ENCODE measurements around the gene DENND11. TPM values are rescaled to one million over a fixed set of nuclear protein-coding genes. Genes with fewer than 3 reads are reported as not detected.

Gene DENND11
- total RNA-seq, 3 donors from 2014 or later = 25.6 to 38.1 (median 28.0) TPM

DNA sequence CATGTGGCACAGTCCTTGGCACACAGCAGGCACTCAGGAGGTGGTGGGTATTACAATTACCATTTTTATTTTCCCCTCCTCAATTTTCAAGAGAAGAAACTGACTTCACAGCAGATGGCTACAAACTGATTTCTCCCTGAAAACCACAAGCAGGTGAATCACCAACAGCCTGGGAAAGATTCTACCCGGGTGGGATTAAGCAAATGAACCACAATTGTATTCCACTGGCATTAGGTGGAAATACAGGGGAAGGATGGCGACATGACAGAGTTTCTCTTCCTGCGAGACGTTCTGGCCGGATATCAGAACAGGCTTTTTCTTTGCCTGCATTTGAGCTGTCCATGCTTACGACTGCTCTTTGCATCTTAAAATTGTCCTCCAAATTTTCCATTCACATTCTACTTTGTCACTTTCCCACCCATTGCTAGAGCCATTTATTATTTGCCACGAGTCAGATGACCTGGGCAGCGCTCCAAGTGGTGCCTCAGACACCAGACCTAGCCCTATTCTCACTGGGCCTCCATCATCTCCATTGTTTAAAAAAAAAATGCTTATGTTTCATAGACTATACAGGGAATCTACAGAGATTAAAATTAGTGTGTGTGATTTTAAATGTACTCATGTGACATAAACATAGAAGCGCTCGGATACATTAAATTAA, 4.6 kb downstream of the DENND11 start:
- intact Hi-C loops (cut with DNase I, micrococcal nuclease) = no loop called here
- TF ChIP-seq, protein P1, sequence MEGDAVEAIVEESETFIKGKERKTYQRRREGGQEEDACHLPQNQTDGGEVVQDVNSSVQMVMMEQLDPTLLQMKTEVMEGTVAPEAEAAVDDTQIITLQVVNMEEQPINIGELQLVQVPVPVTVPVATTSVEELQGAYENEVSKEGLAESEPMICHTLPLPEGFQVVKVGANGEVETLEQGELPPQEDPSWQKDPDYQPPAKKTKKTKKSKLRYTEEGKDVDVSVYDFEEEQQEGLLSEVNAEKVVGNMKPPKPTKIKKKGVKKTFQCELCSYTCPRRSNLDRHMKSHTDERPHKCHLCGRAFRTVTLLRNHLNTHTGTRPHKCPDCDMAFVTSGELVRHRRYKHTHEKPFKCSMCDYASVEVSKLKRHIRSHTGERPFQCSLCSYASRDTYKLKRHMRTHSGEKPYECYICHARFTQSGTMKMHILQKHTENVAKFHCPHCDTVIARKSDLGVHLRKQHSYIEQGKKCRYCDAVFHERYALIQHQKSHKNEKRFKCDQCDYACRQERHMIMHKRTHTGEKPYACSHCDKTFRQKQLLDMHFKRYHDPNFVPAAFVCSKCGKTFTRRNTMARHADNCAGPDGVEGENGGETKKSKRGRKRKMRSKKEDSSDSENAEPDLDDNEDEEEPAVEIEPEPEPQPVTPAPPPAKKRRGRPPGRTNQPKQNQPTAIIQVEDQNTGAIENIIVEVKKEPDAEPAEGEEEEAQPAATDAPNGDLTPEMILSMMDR (IDR thresholded peaks at IDR 0.05) = no peak
- Histone ChIP-seq H3K4me3 (no peak overlapping the region), H3K36me3 (ENCODE audit: low read depth) (no peaks in the 10 kb centered on the region), H3K9me3 (no peaks in the 10 kb centered on the region), H3K4me1 (ENCODE audit: low read depth) (peaks cover 23% of the 10 kb centered on the region)
- ATAC-seq (no peak), DNase-seq (no peak)

DNA sequence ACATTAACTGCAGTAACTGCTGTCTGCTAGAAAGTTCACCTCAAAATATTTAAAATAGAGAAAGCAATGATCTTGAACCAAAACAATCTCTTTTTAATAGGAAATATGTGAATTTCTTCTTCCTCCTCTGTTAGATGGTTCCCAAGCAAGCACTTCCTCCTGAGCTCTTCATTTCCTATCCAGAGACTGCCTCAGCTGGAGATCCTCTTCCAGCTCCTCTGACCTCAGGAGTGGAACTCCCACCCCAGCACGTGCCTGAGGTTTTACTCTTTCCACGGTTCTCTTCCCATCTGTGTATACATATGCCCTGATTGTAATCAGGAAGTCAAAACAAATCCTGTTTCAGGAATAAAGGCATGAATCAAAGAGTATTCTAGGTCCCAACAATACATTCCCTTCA, 5.6 kb downstream of the DENND11 start:
- ATAC-seq (no peak), DNase-seq (no peak)
- no peaks in the 10 kb centered on the region for H3K9me3 ChIP-seq
- TF ChIP-seq, protein P1 (IDR thresholded peaks at IDR 0.05) = no peak
- no peak overlapping the region for H3K4me3 ChIP-seq
- intact Hi-C loops (cut with DNase I, micrococcal nuclease) = no loop called here
- H3K4me1 ChIP-seq (ENCODE audit: low read depth) = peaks cover 23% of the 10 kb centered on the region
- H3K36me3 ChIP-seq (ENCODE audit: low read depth) = no peaks in the 10 kb centered on the region

- DNase-seq = peak; percentile 54 to 71 (median 57)
Observed at GRCh38 chr7:141695803-141696289, 6.1 kb downstream of the DENND11 start.

DNA sequence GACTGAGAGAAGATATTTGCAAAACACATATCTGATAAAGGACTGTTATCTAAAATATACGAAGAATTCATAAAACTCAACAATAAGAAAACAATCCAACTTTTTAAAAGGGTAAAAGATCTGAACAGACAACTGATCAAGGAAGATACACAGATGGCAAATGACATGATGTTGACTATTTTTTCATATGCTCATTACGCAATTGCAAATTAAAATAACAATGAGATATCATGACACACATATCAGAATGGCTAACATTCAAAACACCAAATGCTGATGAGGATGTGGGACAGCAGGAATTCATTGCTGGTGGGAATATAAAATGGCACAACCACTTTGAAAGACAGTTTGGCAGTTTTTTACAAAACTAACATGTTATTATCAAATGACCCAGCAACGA, 8.9 kb downstream of the DENND11 start:
- intact Hi-C loops (cut with DNase I, micrococcal nuclease) = no loop called here
- H3K4me1 ChIP-seq (ENCODE audit: low read depth) = peaks cover 12% of the 10 kb centered on the region
- no peak for DNase-seq
- TF ChIP-seq, protein P1 (IDR thresholded peaks at IDR 0.05) = no peak
- no peak for ATAC-seq
- H3K36me3 ChIP-seq (ENCODE audit: low read depth) = no peaks in the 10 kb centered on the region
- H3K4me3 ChIP-seq = no peak overlapping the region
- no peaks in the 10 kb centered on the region for H3K9me3 ChIP-seq

More at GRCh38 chr7:141695803-141696289, 6.1 kb downstream of the DENND11 start:
- TF ChIP-seq, protein P1 (IDR thresholded peaks at IDR 0.05) = no peak
- intact Hi-C loops (cut with DNase I, micrococcal nuclease) = no loop called here
- ATAC-seq = peak; percentile 90
- no peaks in the 10 kb centered on the region for H3K9me3 ChIP-seq
- peaks cover 21% of the 10 kb centered on the region for H3K4me1 ChIP-seq (ENCODE audit: low read depth)
- no peak overlapping the region for H3K4me3 ChIP-seq
- no peaks in the 10 kb centered on the region for H3K36me3 ChIP-seq (ENCODE audit: low read depth)

DNA sequence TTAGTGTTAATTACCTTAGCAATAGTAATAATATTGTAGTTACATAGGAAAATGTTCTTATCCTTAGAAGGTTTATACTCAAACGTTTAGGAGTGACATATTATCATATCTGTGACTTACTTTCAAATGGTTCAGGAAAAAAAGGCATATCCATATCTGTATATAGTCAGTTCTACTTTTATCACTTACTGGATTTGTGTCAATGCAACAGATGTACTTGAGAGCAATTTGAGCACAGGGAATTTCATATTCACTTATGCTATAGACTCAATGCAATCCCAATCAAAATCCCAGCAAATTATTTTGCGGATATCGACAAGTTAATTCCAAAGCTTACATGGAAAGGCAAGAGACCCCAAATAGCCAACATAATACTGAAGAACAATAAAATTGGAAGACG, 10.0 kb downstream of the DENND11 start:
- Histone ChIP-seq H3K9me3 (no peaks in the 10 kb centered on the region), H3K4me1 (ENCODE audit: low read depth) (peaks cover 12% of the 10 kb centered on the region), H3K4me3 (no peak overlapping the region), H3K36me3 (ENCODE audit: low read depth) (no peaks in the 10 kb centered on the region)
- intact Hi-C loops (cut with DNase I, micrococcal nuclease) = no loop called here
- TF ChIP-seq, protein P1 (IDR thresholded peaks at IDR 0.05) = no peak
- no peak for ATAC-seq
- no peak for DNase-seq
